Tibial nerve (tissue), 4 donors: Measurements from ENCODE around the gene ALDH3A2. TPM values are rescaled to one million over a fixed set of nuclear protein-coding genes. Genes with fewer than 3 reads are reported as not detected.

Experiments used
- DNase-seq, 2 donors: peaks; one replicate each; pipeline ENCODE4 v3.0.0-alpha.2; 2019; ENCODE audit warnings: low spot score in 2 of 2
- H3K27ac ChIP-seq, 4 donors: fragments of 200-600 bp; sonication (generic) in 3 of 4; one replicate each; pipeline ENCODE4 v1.5.1; 2017 to 2019; ENCODE audit warnings: mild to moderate bottlenecking in 1 of 4
- H3K27me3 ChIP-seq, 2 donors: fragments of 200-600 bp; sonication (generic) in 1 of 2; one replicate each; pipeline versions ENCODE4 v1.5.1 to v1.6.0; 2017 to 2019
- H3K36me3 ChIP-seq, 3 donors: fragments of 200-600 bp; sonication (generic); one replicate each; pipeline ENCODE4 v1.5.1; 2018 to 2019
- H3K4me1 ChIP-seq, 4 donors: fragments of 200-600 bp; sonication (generic) in 3 of 4; one replicate each; pipeline ENCODE4 v1.5.1; 2017 to 2019
- H3K4me3 ChIP-seq, 4 donors: fragments of 200-600 bp; sonication (generic) in 3 of 4; one replicate each; pipeline ENCODE4 v1.5.1; 2017 to 2019; ENCODE audit warnings: mild to moderate bottlenecking in 1 of 4, moderate library complexity in 1 of 4
- H3K9me3 ChIP-seq, 4 donors: fragments of 200-600 bp; sonication (generic) in 3 of 4; one replicate each; pipeline ENCODE4 v1.5.1; 2017 to 2019
- CTCF ChIP-seq, 5 experiments: fragments of 200-600 bp in 3 of 5; fragments of 450-650 bp in 2 of 5; sonication (generic) in 3 of 5; IDR thresholded peaks; one replicate each; pipeline ENCODE4 v1.5.1; 2016 to 2019; ENCODE audit warnings: antibody characterized with exemption in 5 of 5, mild to moderate bottlenecking in 3 of 5, moderate library complexity in 2 of 5
- EP300 ChIP-seq, 2 donors: sonication (generic); formaldehyde crosslinking; IDR thresholded peaks; one replicate each; pipeline ENCODE4 v1.6.1; 2017; ENCODE audit warnings: antibody characterized with exemption in 2 of 2, mild to moderate bottlenecking in 1 of 2
- POLR2A ChIP-seq, 2 donors: fragments of 450-650 bp; IDR thresholded peaks; one replicate each; pipeline ENCODE4 v1.6.1; 2017; ENCODE audit warnings: antibody characterized with exemption in 2 of 2, mild to moderate bottlenecking in 2 of 2, moderate library complexity in 2 of 2
- WGBS, 2 donors: methylation state at CpG; one replicate each; pipeline ENCODE4 v1.1.5; 2018; 5-methylcytosine and 5-hydroxymethylcytosine counted together
- total RNA-seq, 4 donors: library from RNA; depleted of rRNA; stranded (reverse); fragments of >200 nt; gene quantifications; one replicate each; pipeline ENCODE4 v1.1.0, GENCODE V29; 2016

ALDH3A2 gene
- 100 to 1,000 TPM in 2 of 4 donors, 10 to 100 TPM in 2; 84.3 to 152 (median 105) TPM for total RNA-seq

DNA sequence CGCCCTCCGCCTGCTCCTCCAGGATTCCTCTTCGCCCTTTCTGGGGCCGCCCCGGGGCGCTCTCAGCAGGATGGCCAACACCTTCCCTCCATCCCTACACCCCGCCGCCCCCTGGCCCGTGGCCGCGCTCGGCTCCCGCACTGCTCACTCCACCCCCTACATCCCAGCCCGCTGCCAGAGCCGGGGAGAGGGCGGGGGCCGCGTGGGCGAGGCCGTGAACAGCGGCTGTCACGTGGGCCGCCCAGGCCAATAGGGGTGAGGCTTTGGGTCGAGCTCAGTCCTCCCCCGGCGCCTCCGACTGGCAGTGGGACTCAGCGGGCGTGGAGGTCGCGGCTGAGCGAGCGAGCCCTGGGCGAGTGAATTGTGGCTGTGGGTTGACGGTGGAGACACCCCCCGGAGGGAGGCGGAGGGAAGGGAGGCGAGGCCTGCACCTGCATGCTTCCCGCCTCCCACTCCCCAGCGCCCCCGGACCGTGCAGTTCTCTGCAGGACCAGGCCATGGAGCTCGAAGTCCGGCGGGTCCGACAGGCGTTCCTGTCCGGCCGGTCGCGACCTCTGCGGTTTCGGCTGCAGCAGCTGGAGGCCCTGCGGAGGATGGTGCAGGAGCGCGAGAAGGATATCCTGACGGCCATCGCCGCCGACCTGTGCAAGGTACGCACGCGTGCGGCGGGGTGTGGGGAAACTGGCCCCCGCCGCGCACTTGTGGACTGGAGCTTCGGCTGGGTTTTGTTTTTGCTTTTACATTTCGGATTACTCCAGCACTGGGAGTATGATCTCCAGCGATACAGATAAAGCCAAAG lies at the start of gene ALDH3A2:
Gene ALDH3A2 (plus strand): TSS at position 277 of the 799 bp plus-strand sequence. CDS start 221 bp downstream, at position 498.
- peak; percentile 24 to 62 (median 33) for TF ChIP-seq CTCF (IDR thresholded peaks at IDR 0.05)
- TF ChIP-seq EP300 (IDR thresholded peaks at IDR 0.05), result peak; percentile 54 to 97
- TF ChIP-seq POLR2A (IDR thresholded peaks at IDR 0.05), result peak; percentile 93 to 95
- Histone ChIP-seq H3K27ac (peak within 1 kb of the TSS; percentile 96 to 99 (median 98)), H3K4me3 (peak within 1 kb of the TSS; percentile 61 to 91 (median 74)), H3K4me1 (peaks cover 0 to 57% (median 39%) of the 10 kb centered on the region in 4 donors), H3K36me3 (peaks cover 0 to 7% (median 0%) of the 10 kb centered on the region in 3 donors), H3K27me3 (no peaks in the 10 kb centered on the region), H3K9me3 (no peaks in the 10 kb centered on the region)
- DNase-seq, result peak; percentile 95 to 97
- WGBS, 2 donors, result 0% methylated on average over 18 to 37 of the region's 71 CpGs

GRCh38 chr17:19610311-19610710 lies 38.2 kb upstream of the ALDH3A2 start:
- 46 to 67% methylated on average over 2 of the region's 2 CpGs for WGBS, 2 donors
- no peak overlapping the region for H3K4me3 ChIP-seq
- DNase-seq, result no peak
- H3K27me3 ChIP-seq, result no peaks in the 10 kb centered on the region
- TF ChIP-seq CTCF (IDR thresholded peaks at IDR 0.05) (no peak), EP300 (IDR thresholded peaks at IDR 0.05) (no peak), POLR2A (IDR thresholded peaks at IDR 0.05) (no peak)
- H3K4me1 ChIP-seq, result peaks cover 0 to 15% (median 0%) of the 10 kb centered on the region in 4 donors
- H3K27ac ChIP-seq, result no peak overlapping the region
- H3K9me3 ChIP-seq, result no peaks in the 10 kb centered on the region
- H3K36me3 ChIP-seq, result no peaks in the 10 kb centered on the region

- Histone ChIP-seq H3K27me3 (no peaks in the 10 kb centered on the region), H3K4me3 (no peak overlapping the region), H3K27ac (no peak overlapping the region), H3K9me3 (no peaks in the 10 kb centered on the region), H3K4me1 (peaks cover 0 to 15% (median 0%) of the 10 kb centered on the region in 4 donors), H3K36me3 (no peaks in the 10 kb centered on the region)
- TF ChIP-seq EP300 (IDR thresholded peaks at IDR 0.05) (no peak), POLR2A (IDR thresholded peaks at IDR 0.05) (no peak), CTCF (IDR thresholded peaks at IDR 0.05) (no peak)
- no peak for DNase-seq
- 83 to 85% methylated on average over 5 of the region's 5 CpGs for WGBS, 2 donors
These were observed 37.7 kb upstream of the ALDH3A2 start for GRCh38 chr17:19610879-19611278.

- no peak overlapping the region for H3K4me3 ChIP-seq
- WGBS, 2 donors, result 79 to 82% methylated on average over 10 of the region's 10 CpGs
- no peak overlapping the region for H3K27ac ChIP-seq
- no peak for DNase-seq
- H3K36me3 ChIP-seq, result peaks cover 0 to 4% (median 0%) of the 10 kb centered on the region in 3 donors
- no peaks in the 10 kb centered on the region for H3K27me3 ChIP-seq
- peaks cover 0 to 15% (median 0%) of the 10 kb centered on the region in 4 donors for H3K4me1 ChIP-seq
- peaks cover 0 to 22% (median 3%) of the 10 kb centered on the region in 4 donors for H3K9me3 ChIP-seq
- no peak for TF ChIP-seq CTCF (IDR thresholded peaks at IDR 0.05)
- no peak for TF ChIP-seq POLR2A (IDR thresholded peaks at IDR 0.05)
- TF ChIP-seq EP300 (IDR thresholded peaks at IDR 0.05), result no peak
These were observed 34.6 kb upstream of the ALDH3A2 start for GRCh38 chr17:19613979-19614378.

DNA sequence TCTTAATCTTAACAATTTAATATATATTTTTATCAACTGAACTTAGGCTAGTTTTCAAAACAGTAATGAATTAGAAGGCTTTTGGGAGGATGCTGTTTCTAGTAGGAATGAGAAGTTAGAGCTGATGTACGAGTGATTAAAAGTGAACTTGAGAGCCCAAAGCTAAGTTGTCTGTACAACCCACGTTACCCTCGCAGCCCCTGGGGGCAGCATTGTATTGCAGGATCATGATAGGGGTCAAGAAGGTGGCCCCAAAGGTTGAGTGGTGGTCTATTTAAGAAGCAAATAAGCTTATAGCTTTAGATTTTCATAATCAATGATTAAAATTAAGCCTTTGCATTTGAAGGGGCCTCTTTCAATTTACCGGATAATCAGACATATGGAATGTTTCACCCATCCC lies 33.7 kb upstream of the ALDH3A2 start:
- Histone ChIP-seq H3K9me3 (peaks cover 0 to 31% (median 8%) of the 10 kb centered on the region in 4 donors), H3K27ac (no peak overlapping the region), H3K4me1 (peaks cover 0 to 15% (median 0%) of the 10 kb centered on the region in 4 donors), H3K27me3 (no peaks in the 10 kb centered on the region), H3K36me3 (peaks cover 0 to 8% (median 0%) of the 10 kb centered on the region in 3 donors), H3K4me3 (no peak overlapping the region)
- no peak for DNase-seq
- 85 to 92% methylated on average over 4 of the region's 4 CpGs for WGBS, 2 donors
- TF ChIP-seq EP300 (IDR thresholded peaks at IDR 0.05) (no peak), CTCF (IDR thresholded peaks at IDR 0.05) (no peak), POLR2A (IDR thresholded peaks at IDR 0.05) (no peak)
